SU-DHL-6 (cell line): ENCODE measurements around the gene NLGN1.

Experiments
- CTCF ChIP-seq: fragments of 200-600 bp; sonication (generic); IDR thresholded peaks from one replicate; pipeline ENCODE4 v1.5.1; 2017; ENCODE audit warnings: antibody characterized with exemption, mild to moderate bottlenecking, low read length, moderate library complexity; ENCODE audit not compliant: insufficient read depth, poor library complexity, severe bottlenecking
- EZH2phosphoT487 ChIP-seq: fragments of 200-600 bp; sonication (generic), shearing (Covaris generic); conservative IDR thresholded peaks from 2 replicates; pipeline ENCODE4 v1.6.1; 2018; ENCODE audit warnings: mild to moderate bottlenecking, antibody characterized with exemption, low read length, moderate library complexity, mixed read lengths

- no peak for TF ChIP-seq CTCF
- TF ChIP-seq EZH2phosphoT487: no peak
Observed at GRCh38 chr3:173774294-173774693, 376.8 kb downstream of the NLGN1 start.
